ENCODE data around the gene TP73.

The TP73 gene

DNA sequence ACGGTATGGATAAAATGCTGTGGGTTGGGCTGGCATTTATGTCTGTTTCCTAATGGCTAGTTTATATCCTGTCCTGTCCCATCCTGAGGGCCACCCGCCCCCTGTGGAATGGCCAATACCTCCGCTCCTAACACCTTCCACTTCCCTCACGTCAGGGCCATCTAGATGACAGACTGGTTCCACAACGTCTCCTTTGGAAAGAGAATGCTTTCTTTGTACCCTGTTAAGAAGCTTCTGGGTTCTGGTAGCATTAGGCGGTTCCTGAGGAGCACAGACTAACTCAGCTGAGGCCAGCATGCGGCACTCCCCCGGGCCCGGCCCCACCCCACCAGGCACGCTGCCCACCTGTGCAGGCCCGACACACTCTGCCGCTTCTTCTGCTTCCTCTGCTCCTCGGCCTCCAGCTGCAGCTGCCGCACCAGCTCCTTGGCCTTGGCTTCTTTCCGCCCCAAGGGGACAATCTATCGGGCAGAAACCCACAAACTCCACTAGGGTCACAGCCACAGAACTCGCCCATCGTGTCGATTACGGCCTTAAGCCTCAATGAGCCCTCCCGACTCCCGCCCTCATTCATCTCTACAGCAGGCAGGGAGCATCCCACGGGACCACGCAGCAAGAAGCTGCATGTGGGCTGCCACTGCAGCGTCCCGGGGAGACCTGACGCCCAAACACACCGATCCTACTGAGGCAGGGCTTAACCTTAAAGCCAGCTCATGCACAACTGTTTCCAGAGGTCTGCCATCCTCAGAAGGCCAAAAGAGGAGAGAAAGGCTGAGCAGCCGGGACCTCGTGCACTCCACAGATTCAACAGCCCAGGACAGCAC, 131.5 kb downstream of the TP73 start:
- DNase-seq (ENCODE audit: low read depth): no peak

DNA sequence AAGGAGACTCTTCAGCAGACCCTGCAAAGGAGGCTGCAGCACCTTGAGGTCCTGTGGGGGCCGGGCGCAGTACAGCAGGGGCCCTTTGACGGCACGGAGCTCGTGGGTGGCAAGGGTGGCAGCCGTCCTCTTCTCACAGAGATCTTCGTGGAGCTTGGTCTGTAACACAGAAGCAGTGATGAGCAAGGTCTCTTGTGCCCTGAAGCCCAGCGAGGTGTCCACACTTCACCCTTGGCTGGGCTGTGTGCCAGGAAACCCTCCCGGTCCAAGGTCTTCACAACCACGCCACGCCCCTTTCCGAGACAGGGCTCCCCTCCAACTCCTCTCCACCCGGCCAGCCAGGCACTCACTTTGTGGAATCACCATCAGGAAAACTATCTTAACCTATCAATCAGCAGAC, 132.7 kb downstream of the TP73 start:
- no peak for DNase-seq (ENCODE audit: low read depth)

DNA sequence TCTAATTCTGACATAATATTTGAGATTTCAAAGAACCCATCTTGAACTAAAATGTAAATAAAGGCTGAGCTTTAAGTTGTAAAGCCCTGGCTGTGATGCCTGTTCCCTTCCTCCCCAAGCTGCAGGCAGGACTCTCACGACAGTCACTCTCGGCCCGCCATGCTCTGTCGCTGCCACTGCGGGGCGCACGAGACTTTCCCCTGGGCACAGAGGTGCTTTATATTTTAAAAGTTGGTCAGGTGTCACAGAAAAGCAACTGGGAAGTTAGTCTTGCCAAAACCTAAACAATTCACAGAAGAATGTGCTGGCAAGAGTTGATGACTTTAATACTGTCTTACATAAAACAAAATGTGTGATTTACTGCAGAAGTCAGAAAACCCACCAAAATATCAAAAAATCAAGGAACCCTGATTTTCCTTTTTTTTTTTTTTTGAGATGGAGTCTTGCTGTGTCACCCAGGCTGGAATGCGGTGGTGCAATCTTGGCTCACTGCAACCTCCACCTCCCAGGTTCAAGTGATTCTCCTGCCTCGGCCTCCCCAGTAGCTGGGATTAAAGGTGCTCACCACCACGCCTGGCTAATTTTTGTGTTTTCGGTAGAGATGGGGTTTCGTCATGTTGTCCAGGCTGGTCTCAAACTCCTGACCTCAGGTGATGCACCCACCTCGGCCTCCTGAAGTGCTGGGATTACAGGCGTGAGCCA, 133.3 kb downstream of the TP73 start:
- no peak for DNase-seq (ENCODE audit: low read depth)

All from HS-5 (cell line).